Epithelial cell of alveolus of lung (primary cell): ENCODE data around the gene MON1A. TPM values are rescaled to one million over a fixed set of nuclear protein-coding genes. Genes with fewer than 3 reads are reported as not detected.

Experiments used
- total RNA-seq: library from RNA; depleted of rRNA; stranded (reverse); fragments of >200 nt; gene quantifications from 2 replicates; pipeline ENCODE4 v1.2.1, GENCODE V29; 2015

Gene MON1A
- 14.5 and 15.6 TPM in 2 replicates for total RNA-seq

GRCh38 chr3:49929291-49930167 lies at the start of gene MON1A:
MON1A (minus strand) TSS chr3:49929811; CDS start chr3:49913346, 16,465 bp downstream.

GRCh38 chr3:49939858-49940666 lies 10.5 kb upstream of the MON1A start, which contains the start of gene RBM6:
RBM6 (plus strand) TSS chr3:49940150; CDS start chr3:49962642, 22,492 bp downstream.

GRCh38 chr3:49903451-49904424 lies 25.9 kb downstream of the MON1A start, which contains the start of gene MST1R:
MST1R (minus strand) TSS chr3:49903873; CDS start chr3:49903609, 264 bp downstream.

GRCh38 chr3:49869525-49870126 lies 60.0 kb downstream of the MON1A start, which contains the start of gene CAMKV:
CAMKV (minus strand) TSS chr3:49869906; CDS start chr3:49862388, 7,518 bp downstream.

Other genes with a start within 250 kb of the MON1A start
- 5.4 and 14.1 TPM in 2 replicates for gene MST1, start 240.3 kb downstream of the MON1A start, total RNA-seq
- 21.9 and 32.0 TPM in 2 replicates for gene RNF123, start 240.3 kb downstream of the MON1A start, total RNA-seq
- 0.24 and 1.6 TPM in 2 replicates for gene AMIGO3, start 210.1 kb downstream of the MON1A start, total RNA-seq
- gene GMPPB, start 205.9 kb downstream of the MON1A start, total RNA-seq, result 13.1 and 69.7 TPM in 2 replicates
- gene IP6K1, start 143.3 kb downstream of the MON1A start, total RNA-seq, result 27.9 and 51.2 TPM in 2 replicates
- 0.16 TPM in 1 of 2 replicates, not detected in the other for gene CDHR4, start 129.9 kb downstream of the MON1A start, total RNA-seq
- gene INKA1, start 126.5 kb downstream of the MON1A start, total RNA-seq, result 3.1 and 7.6 TPM in 2 replicates
- 30.6 and 39.0 TPM in 2 replicates for gene UBA7, start 115.9 kb downstream of the MON1A start, total RNA-seq
- gene TRAIP, start 73.2 kb downstream of the MON1A start, total RNA-seq, result 1.4 and 4.5 TPM in 2 replicates
- gene CAMKV, start 59.9 kb downstream of the MON1A start, total RNA-seq, result not detected in 2 replicates
- gene MST1R, start 25.9 kb downstream of the MON1A start, total RNA-seq, result 0.52 and 3.1 TPM in 2 replicates
- 19.0 and 42.1 TPM in 2 replicates for gene RBM6, start 10.3 kb upstream of the MON1A start, total RNA-seq
- 34.4 and 89.8 TPM in 2 replicates for gene RBM5, start 159.1 kb upstream of the MON1A start, total RNA-seq
- 12.4 and 40.2 TPM in 2 replicates for gene SEMA3F, start 225.5 kb upstream of the MON1A start, total RNA-seq